OCI-M2 (cell line): ENCODE measurements around the gene AKAP6.

Experiments
- DNase-seq: peaks from one replicate; lab custom pipeline; 2025; ENCODE audit not compliant: unreplicated experiment; lab: John Stamatoyannopoulos, UW

Gene AKAP6

GRCh38 chr14:32407130-32407529, 78.0 kb downstream of the AKAP6 start:
- no peak for DNase-seq

GRCh38 chr14:32408018-32408417, 78.9 kb downstream of the AKAP6 start:
- DNase-seq = no peak

DNA sequence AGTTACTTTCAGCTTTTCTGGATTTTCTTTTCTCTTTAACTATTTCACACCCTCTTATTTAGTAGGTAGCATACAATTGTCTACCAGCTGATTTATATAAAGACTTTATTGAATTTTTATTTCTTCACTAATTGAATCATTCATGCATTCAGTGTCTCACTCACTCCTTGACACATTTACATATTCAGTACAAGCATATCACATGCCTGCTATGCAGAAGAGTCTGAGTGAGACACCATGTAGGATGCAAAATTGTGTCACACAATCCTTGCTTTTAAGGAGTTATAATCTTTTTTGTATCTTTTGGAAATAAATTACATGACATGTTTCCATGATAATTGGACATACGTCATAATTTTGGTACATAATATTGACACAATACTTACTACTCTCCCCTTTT, 83.0 kb downstream of the AKAP6 start:
- no peak for DNase-seq

GRCh38 chr14:32412532-32412931, 83.4 kb downstream of the AKAP6 start:
- no peak for DNase-seq

DNA sequence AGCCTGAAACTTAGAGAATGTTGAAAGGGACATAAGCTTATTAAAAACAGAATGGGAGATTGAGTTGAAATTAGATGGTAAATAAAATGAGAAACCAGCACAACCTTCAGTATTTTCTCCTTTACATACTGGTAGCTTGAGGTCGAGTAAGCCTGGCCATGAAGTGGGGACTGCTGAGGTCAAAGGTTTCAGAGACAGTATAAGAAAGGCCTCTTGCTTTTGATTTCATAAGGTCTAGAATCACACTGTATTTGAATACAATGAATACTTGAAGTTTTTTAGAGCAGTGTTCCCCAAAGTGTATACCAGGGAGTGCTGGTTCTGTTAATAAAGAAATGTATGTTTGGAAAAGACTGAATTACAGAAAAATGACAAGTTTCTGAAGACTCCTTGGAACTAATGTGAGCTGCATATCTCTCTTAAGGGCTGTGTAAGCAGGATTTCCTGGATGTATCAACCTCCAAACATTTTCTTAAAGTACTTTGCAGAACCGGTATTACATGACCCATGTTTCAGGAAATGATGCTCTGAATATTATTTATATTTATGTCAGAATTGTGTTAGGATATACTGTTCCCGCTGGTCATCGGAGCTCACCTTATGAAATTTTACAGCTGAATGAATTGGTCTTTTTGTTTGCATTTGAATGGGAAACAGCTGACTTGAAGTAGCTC, 85.0 kb downstream of the AKAP6 start:
- DNase-seq = no peak

- no peak for DNase-seq
These were observed 85.7 kb downstream of the AKAP6 start for GRCh38 chr14:32414808-32415255.

GRCh38 chr14:32417956-32418552, 89.0 kb downstream of the AKAP6 start:
- no peak for DNase-seq

- no peak for DNase-seq
These were observed 90.3 kb downstream of the AKAP6 start for GRCh38 chr14:32419429-32419828.

DNA sequence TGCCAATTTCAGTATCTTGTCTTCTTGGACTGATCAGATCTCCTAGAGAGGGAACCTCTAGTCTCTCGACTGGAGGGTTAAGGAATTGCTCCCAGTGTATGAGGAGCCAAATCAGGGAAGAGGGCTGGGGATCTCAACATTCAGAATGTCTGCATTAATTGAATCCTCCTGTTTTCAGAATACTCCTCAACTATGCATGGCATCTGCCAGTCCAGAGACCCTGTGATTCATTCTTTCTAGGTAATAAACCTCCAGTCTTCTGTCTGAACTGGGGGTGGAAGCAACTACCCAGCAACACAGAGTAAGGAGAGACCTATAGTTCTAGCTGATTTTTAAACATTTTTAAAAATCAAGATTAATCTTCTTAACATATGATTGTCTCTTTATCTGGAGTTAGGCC, 92.7 kb downstream of the AKAP6 start:
- DNase-seq = no peak

GRCh38 chr14:32422440-32422839, 93.3 kb downstream of the AKAP6 start:
- DNase-seq = no peak

DNA sequence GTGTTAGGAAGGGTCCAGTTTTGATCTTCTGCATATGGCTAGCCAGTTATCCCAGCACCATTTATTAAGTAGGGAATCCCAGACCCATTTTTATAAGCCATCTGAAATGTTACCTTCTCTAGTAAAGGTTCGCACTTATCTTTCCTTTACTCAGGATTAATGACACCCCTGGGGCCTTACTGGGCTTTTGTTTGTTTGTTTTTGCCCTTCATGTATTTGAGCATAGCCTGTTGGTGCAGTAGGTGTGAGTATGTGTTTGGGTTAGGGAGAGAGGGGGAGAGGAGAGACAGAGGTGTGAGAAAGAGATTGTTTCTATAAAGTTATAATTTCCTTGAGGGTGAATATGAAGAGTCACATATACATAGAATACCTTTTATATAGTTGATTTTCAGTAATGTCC, 96.9 kb downstream of the AKAP6 start:
- DNase-seq = no peak

- DNase-seq = no peak
These were observed 97.7 kb downstream of the AKAP6 start for GRCh38 chr14:32426586-32427388.

GRCh38 chr14:32427726-32428528, 98.8 kb downstream of the AKAP6 start:
- no peak for DNase-seq

DNA sequence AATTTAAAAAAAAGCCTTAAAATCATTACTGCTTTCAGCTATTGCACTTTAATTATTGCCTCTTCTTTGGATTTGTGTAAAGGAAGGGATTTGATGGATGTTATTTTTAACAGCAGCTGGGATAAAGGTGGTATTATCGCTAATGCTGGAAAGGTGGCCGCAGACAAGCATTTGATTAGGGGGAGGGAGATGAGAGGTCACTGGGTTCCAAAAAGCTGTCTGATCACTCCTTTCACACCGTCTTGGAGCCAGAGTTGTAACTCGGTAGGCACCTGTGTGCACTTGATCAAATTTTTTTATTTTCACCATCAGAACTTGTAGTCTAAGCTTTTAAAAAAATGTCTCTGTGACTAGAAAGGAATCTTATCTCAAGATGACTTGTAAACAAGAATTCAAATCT, 99.8 kb downstream of the AKAP6 start:
- DNase-seq = no peak

- DNase-seq = no peak
These were observed 101.2 kb downstream of the AKAP6 start for GRCh38 chr14:32430326-32430725.

DNA sequence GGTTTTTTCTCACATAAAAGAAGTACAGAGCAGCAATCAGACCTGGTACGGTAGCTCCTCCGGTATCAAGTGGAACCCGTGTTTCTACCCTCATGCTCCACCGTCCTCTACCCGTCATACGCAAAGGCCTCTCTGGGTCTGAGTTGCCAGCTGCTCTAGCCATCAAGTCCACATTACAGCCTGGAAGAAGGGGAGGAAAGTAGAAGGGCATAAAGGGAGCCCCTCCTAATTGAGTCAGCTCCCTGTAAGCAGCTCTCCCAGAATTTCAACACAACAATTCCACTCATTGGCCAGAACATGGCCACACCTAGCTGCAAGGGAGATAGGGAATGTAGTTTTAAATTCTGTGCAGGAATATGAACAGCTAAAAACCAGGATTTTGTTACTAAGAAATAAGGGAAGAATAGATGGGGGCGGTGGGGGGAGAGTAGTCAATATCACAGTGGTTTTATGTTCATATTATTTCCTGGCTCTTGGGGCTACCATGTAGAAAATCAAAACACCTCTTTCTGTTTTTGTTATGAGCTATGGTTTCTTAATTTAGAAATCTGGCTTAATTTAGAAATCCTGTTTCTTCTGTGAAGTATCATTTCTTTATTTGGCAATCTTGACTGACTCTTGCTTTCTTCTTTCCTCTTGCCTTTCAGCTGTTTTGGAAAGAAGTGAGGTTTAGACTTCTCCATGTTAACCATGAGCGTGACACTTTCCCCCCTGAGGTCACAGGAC, 103.9 kb downstream of the AKAP6 start:
- no peak for DNase-seq

- no peak for DNase-seq
These were observed 105.1 kb downstream of the AKAP6 start for GRCh38 chr14:32434180-32434579.

GRCh38 chr14:32434880-32435279, 105.8 kb downstream of the AKAP6 start:
- DNase-seq = no peak

- no peak for DNase-seq
These were observed 106.3 kb downstream of the AKAP6 start for GRCh38 chr14:32435411-32435810.

GRCh38 chr14:32436993-32437392, 107.9 kb downstream of the AKAP6 start:
- no peak for DNase-seq

GRCh38 chr14:32438517-32438916, 109.4 kb downstream of the AKAP6 start:
- no peak for DNase-seq
